Measurements from ENCODE around the gene PHF10. TPM values are rescaled to one million over a fixed set of nuclear protein-coding genes. Genes with fewer than 3 reads are reported as not detected.

PHF10 gene
- total and polyA plus RNA-seq, 2 of the 4 experiments (the other 2 are of a cell fraction) = 7.3 to 15.9 TPM

DNA sequence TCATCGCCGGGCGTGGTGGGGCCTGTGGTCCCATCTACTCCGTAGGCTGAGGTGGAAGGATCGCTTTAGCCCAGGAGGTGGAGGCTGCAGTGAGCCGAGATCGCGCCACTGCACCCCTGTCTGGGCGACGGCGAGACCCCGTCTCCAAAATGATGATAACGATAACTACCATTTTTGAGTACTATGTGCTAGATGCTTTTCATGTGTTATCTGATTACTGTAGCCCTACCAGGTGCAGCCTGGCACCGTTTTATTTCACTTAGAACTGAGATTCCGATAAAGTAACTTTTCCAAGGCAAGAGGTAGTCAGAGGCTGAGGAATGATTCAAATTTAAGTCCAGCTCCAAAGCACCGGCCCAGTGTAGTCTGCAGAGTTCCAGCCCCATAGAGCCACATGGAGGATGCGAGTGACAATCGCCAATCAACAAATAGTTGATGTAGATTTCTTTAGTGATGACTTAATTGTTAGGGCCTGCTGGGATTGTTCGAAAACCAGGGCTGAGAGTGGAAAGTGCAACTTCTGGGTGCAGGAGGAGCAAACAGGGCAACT is 27.8 kb upstream of the PHF10 start:
- ChIA-PET CTCF (interaction anchor here (0.8 to 0.9 kb wide), 2 partner anchors 11 to 32 kb away, joined by 3 read pairs; no protein-coding TSS in a partner anchor), POLR2A (ENCODE audit: unreplicated experiment) (interaction anchor here (0.6 kb wide), 1 partner anchor 538 kb away, joined by 3 read pairs; no protein-coding TSS in a partner anchor)
- Histone ChIP-seq H3K36me3 (ENCODE audit: control insufficient read depth, insufficient read depth, low read length) (peaks cover 6% of the 10 kb centered on the region), H3K18ac (ENCODE audit: low read depth, low read length) (peak overlapping the region; percentile 19), H2BK5ac (ENCODE audit: low read depth, low read length, poor library complexity, severe bottlenecking) (peak overlapping the region; percentile 90), H3K9me3 (ENCODE audit: control insufficient read depth, insufficient read depth, low read length) (no peaks in the 10 kb centered on the region), H3K27me3 (ENCODE audit: control insufficient read depth, insufficient read depth, low read length) (no peaks in the 10 kb centered on the region), H4K20me1 (ENCODE audit: insufficient read depth, low read length) (no peaks in the 10 kb centered on the region), H3K56ac (ENCODE audit: extremely low read depth, insufficient read depth, low read length) (peak overlapping the region; percentile 73), H2AFZ (replicated peaks; ENCODE audit: low read length, poor library complexity) (peak overlapping the region; percentile 94), H2BK120ac (ENCODE audit: low read depth, low read length) (peak overlapping the region; percentile 72), H3K9ac (ENCODE audit: low read depth, low read length) (peak overlapping the region; percentile 92), H2BK20ac (ENCODE audit: low read depth, low read length) (no peak overlapping the region), H4K8ac (ENCODE audit: low read depth in 2 of 2, low read length in 2 of 2) (peak overlapping the region; percentile 90 to 98), H2BK15ac (ENCODE audit: low read depth, low read length) (no peak overlapping the region), H3K4me2 (ENCODE audit: low read depth, low read length) (peak overlapping the region; percentile 91), H3K79me1 (ENCODE audit: low read depth in 1 of 2, low read length in 2 of 2) (peaks cover 23 to 29% of the 10 kb centered on the region in 2 experiments), H2AK9ac (replicated peaks; ENCODE audit: low read depth, low read length, poor library complexity) (peak overlapping the region; percentile 89), H3K4me1 (ENCODE audit: control insufficient read depth, insufficient read depth, low read length) (peaks cover 4% of the 10 kb centered on the region; the same call in 1 of the 2 replicates), H4K91ac (ENCODE audit: insufficient read depth, low read depth, low read length) (peak overlapping the region; percentile 49), H3K9me1 (ENCODE audit: insufficient read depth, low read length) (0 out of 2 replicates have a peak, but pooled peaks cover 3% of the 10 kb centered on the region), H2AK5ac (ENCODE audit: low read depth, low read length) (peak overlapping the region; percentile 42; the same call in 1 of the 2 replicates), H3K4me3 (ENCODE audit: insufficient read depth, low read depth, low read length) (peak overlapping the region; percentile 89), H3K27ac (ENCODE audit: insufficient read depth, low read length) (peak overlapping the region; percentile 94), H4K5ac (ENCODE audit: low read depth, low read length) (peak overlapping the region; percentile 66), H3K4ac (ENCODE audit: low read depth, low read length) (peak overlapping the region; percentile 85), H3K14ac (replicated peaks; ENCODE audit: low read depth, low read length) (peak overlapping the region; percentile 75), H3K23ac (ENCODE audit: low read depth, low read length) (peak overlapping the region; percentile 69)
- WGBS, 2 experiments (ENCODE audit: extremely low coverage in 2 of 2, insufficient read length in 1 of 2) = 16% methylated on average over 7 of the region's 19 CpGs; no CpG with 5 or more reads in 1 of the 2 experiments
- TF ChIP-seq, protein P1, sequence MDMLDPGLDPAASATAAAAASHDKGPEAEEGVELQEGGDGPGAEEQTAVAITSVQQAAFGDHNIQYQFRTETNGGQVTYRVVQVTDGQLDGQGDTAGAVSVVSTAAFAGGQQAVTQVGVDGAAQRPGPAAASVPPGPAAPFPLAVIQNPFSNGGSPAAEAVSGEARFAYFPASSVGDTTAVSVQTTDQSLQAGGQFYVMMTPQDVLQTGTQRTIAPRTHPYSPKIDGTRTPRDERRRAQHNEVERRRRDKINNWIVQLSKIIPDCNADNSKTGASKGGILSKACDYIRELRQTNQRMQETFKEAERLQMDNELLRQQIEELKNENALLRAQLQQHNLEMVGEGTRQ (IDR thresholded peaks at IDR 0.05; ENCODE audit: low read depth, low read length) = no peak
- TF ChIP-seq CEBPB (IDR thresholded peaks at IDR 0.05; ENCODE audit: low read depth, low read length) (no peak), BHLHE40 (IDR thresholded peaks at IDR 0.05; ENCODE audit: low read depth, low read length) (no peak), RFX5 (IDR thresholded peaks at IDR 0.05; ENCODE audit: low read depth, low read length) (no peak), CHD1 (IDR thresholded peaks at IDR 0.05; ENCODE audit: low read depth, low read length) (no peak), RCOR1 (IDR thresholded peaks at IDR 0.05; ENCODE audit: insufficient replicate concordance, low read length) (no peak), FOS (IDR thresholded peaks at IDR 0.05; ENCODE audit: low read depth, low read length) (no peak), MAZ (IDR thresholded peaks at IDR 0.05; ENCODE audit: borderline replicate concordance, low read depth, low read length) (no peak), CTCF (conservative IDR thresholded peaks at IDR 0.05; ENCODE audit: low read depth, low read length) (no peak), POLR2A (IDR thresholded peaks at IDR 0.05; ENCODE audit: low read depth, low read length) (no peak), MXI1 (IDR thresholded peaks at IDR 0.05; ENCODE audit: borderline replicate concordance, low read depth, low read length) (no peak), MAFK (IDR thresholded peaks at IDR 0.05; ENCODE audit: low read depth, low read length) (no peak), NFE2L2 (IDR thresholded peaks at IDR 0.05; ENCODE audit: low read depth, low read length) (no peak), SMC3 (IDR thresholded peaks at IDR 0.05; ENCODE audit: low read depth, low read length) (no peak), RAD21 (IDR thresholded peaks at IDR 0.05; ENCODE audit: low read length) (no peak)
- TF ChIP-seq, protein P2, sequence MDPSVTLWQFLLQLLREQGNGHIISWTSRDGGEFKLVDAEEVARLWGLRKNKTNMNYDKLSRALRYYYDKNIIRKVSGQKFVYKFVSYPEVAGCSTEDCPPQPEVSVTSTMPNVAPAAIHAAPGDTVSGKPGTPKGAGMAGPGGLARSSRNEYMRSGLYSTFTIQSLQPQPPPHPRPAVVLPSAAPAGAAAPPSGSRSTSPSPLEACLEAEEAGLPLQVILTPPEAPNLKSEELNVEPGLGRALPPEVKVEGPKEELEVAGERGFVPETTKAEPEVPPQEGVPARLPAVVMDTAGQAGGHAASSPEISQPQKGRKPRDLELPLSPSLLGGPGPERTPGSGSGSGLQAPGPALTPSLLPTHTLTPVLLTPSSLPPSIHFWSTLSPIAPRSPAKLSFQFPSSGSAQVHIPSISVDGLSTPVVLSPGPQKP (IDR thresholded peaks at IDR 0.05; ENCODE audit: borderline replicate concordance, low read depth, low read length) = no peak
- BruUV-seq (replicated peaks) = no TSS peak
- intact Hi-C loops (cut with micrococcal nuclease) (no loop called here), in situ Hi-C loops (cut with MboI; ENCODE audit: low sequenced_read_pairs) (no loop called here), dilution Hi-C loops (cut with HindIII; ENCODE audit: low sequenced_read_pairs, unreplicated experiment) (no loop called here)
- ATAC-seq (ENCODE audit: low read depth) (peak; percentile 50), DNase-seq (no peak)

Data from IMR-90 (cell line).